ENCODE measurements around the gene ELL3. TPM values are rescaled to one million over a fixed set of nuclear protein-coding genes. Genes with fewer than 3 reads are reported as not detected.

Gene ELL3
- polyA plus RNA-seq, 1 donor from 2014 or later, result 2.2 TPM

- TF ChIP-seq REST (IDR thresholded peaks at IDR 0.05; ENCODE audit: borderline replicate concordance) (no peak), POLR2AphosphoS5 (IDR thresholded peaks at IDR 0.05) (no peak), SMC3 (conservative IDR thresholded peaks at IDR 0.05; ENCODE audit: poor library complexity) (no peak)
- TF ChIP-seq, protein P1, sequence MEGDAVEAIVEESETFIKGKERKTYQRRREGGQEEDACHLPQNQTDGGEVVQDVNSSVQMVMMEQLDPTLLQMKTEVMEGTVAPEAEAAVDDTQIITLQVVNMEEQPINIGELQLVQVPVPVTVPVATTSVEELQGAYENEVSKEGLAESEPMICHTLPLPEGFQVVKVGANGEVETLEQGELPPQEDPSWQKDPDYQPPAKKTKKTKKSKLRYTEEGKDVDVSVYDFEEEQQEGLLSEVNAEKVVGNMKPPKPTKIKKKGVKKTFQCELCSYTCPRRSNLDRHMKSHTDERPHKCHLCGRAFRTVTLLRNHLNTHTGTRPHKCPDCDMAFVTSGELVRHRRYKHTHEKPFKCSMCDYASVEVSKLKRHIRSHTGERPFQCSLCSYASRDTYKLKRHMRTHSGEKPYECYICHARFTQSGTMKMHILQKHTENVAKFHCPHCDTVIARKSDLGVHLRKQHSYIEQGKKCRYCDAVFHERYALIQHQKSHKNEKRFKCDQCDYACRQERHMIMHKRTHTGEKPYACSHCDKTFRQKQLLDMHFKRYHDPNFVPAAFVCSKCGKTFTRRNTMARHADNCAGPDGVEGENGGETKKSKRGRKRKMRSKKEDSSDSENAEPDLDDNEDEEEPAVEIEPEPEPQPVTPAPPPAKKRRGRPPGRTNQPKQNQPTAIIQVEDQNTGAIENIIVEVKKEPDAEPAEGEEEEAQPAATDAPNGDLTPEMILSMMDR (IDR thresholded peaks at IDR 0.05; ENCODE audit: poor library complexity, severe bottlenecking), result no peak
- no peak overlapping the region for H2AFZ ChIP-seq (ENCODE audit: low read depth, low read length)
- H3F3A ChIP-seq (ENCODE audit: insufficient read depth, low read length, poor library complexity, severe bottlenecking), result no peaks in the 10 kb centered on the region
- no peaks in the 10 kb centered on the region for H3K27me3 ChIP-seq (ENCODE audit: insufficient read depth, low read depth, low read length)
- no peak overlapping the region for H3K4me3 ChIP-seq (ENCODE audit: low read length)
- H3K9me2 ChIP-seq (ENCODE audit: insufficient read depth, low read length), result no peaks in the 10 kb centered on the region
- no peaks in the 10 kb centered on the region for H3K36me3 ChIP-seq (ENCODE audit: insufficient read depth, low read length)
- H3K79me2 ChIP-seq (replicated peaks; ENCODE audit: insufficient read depth, low read length), result no peaks in the 10 kb centered on the region
- H4K20me1 ChIP-seq (ENCODE audit: insufficient read depth), result no peaks in the 10 kb centered on the region
- H3K4me2 ChIP-seq (ENCODE audit: low read length), result no peak overlapping the region
- no peak overlapping the region for H3K27ac ChIP-seq (ENCODE audit: low read length)
- no peak overlapping the region for H3K9ac ChIP-seq (ENCODE audit: low read length)
- H3K9me3 ChIP-seq (ENCODE audit: low read length), result no peaks in the 10 kb centered on the region
These were observed 12.8 kb downstream of the ELL3 start for GRCh38 chr15:43763819-43764446.

DNA sequence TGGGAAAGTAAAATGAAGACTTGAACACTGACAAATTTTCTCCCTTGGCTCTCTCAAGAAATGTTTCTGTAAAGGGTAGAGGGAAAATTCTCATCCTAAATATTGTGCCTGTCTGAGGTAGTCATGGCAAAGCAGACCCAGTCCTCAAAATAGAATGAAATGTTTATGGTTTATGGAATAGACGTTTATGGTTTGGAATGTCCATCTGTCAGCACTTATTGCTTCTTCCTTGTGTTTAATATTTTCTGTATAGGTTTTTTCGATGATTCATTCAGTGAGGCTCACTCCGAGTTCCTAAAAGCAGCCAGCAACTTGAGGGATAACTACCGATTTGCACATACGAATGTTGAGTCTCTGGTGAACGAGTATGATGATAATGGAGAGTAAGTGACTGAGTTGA, 13.9 kb downstream of the ELL3 start:
- H3K4me3 ChIP-seq (ENCODE audit: low read length), result no peak overlapping the region
- H3K36me3 ChIP-seq (ENCODE audit: insufficient read depth, low read length), result no peaks in the 10 kb centered on the region
- H3K27me3 ChIP-seq (ENCODE audit: insufficient read depth, low read depth, low read length), result no peaks in the 10 kb centered on the region
- H3K9me3 ChIP-seq (ENCODE audit: low read length), result no peaks in the 10 kb centered on the region
- no peaks in the 10 kb centered on the region for H3F3A ChIP-seq (ENCODE audit: insufficient read depth, low read length, poor library complexity, severe bottlenecking)
- no peak overlapping the region for H2AFZ ChIP-seq (ENCODE audit: low read depth, low read length)
- H3K79me2 ChIP-seq (replicated peaks; ENCODE audit: insufficient read depth, low read length), result no peaks in the 10 kb centered on the region
- H4K20me1 ChIP-seq (ENCODE audit: insufficient read depth), result no peaks in the 10 kb centered on the region
- H3K9ac ChIP-seq (ENCODE audit: low read length), result no peak overlapping the region
- no peak overlapping the region for H3K27ac ChIP-seq (ENCODE audit: low read length)
- H3K4me2 ChIP-seq (ENCODE audit: low read length), result no peak overlapping the region
- TF ChIP-seq, protein P1 (IDR thresholded peaks at IDR 0.05; ENCODE audit: poor library complexity, severe bottlenecking), result no peak
- TF ChIP-seq RAD21 (conservative IDR thresholded peaks at IDR 0.05), result no peak
- TF ChIP-seq EZH2 (IDR thresholded peaks at IDR 0.05; ENCODE audit: borderline replicate concordance, insufficient read depth, low read length, poor library complexity, severe bottlenecking), result no peak
- no peak for TF ChIP-seq REST (IDR thresholded peaks at IDR 0.05; ENCODE audit: borderline replicate concordance)
- no peak for TF ChIP-seq TAF1 (IDR thresholded peaks at IDR 0.05; ENCODE audit: low read depth)
- H3K9me2 ChIP-seq (ENCODE audit: insufficient read depth, low read length), result no peaks in the 10 kb centered on the region
